SH-SY5Y (cell line): Measurements from ENCODE around the gene KIF4B.

Source experiments
- GATA2 ChIP-seq: IDR thresholded peaks from 2 replicates; pipeline ENCODE4 v1.6.1; 2011; ENCODE audit warnings: mild to moderate bottlenecking, low read depth, low read length
- GATA3 ChIP-seq: IDR thresholded peaks from 2 replicates; pipeline ENCODE4 v1.6.1; 2011; ENCODE audit warnings: low read depth, mild to moderate bottlenecking, low read length, moderate library complexity

GRCh38 chr5:154967421-154968024, 46.0 kb upstream of the KIF4B start:
- TF ChIP-seq GATA2 (no peak), GATA3 (no peak)
